MM.1S (cell line): ENCODE measurements around the gene SFMBT2.

Source experiments
- EZH2 ChIP-seq: fragments of 300-600 bp; sonication (generic); optimal IDR thresholded peaks from 2 replicates; pipeline ENCODE3; 2017; ENCODE audit warnings: low read depth, mild to moderate bottlenecking, antibody characterized with exemption, low read length, mixed read lengths
- EZH2phosphoT487 ChIP-seq: fragments of 300-600 bp; sonication (generic); IDR thresholded peaks from 2 replicates; pipeline ENCODE4 v1.6.1; 2018; ENCODE audit warnings: antibody characterized with exemption, low read length
- TF ChIP-seq, protein P1 (sequence below): fragments of 300-600 bp; sonication (generic); IDR thresholded peaks from 2 replicates; pipeline ENCODE4 v1.5.1; 2016; ENCODE audit warnings: antibody characterized with exemption, low read length, mixed read lengths

DNA sequence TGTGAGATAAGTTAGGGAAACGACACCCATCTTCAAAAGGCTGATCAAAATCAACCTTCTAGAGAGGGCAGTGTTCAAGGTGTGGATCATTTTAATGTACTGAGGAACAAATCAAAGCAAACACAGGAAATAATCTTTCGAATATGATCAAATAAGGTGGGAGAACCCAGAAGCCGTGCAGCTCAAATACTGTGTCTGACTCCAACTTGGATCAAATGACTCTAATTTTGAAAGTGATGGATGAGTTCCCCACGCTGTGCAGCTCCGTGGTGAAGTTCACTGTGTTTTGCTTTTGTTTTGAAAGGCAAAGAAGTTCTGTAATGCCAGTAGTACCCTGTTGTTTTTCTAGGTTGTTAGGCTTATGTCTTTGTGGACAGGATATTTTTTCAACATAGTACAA, 250.9 kb downstream of the SFMBT2 start:
- TF ChIP-seq, protein P1, sequence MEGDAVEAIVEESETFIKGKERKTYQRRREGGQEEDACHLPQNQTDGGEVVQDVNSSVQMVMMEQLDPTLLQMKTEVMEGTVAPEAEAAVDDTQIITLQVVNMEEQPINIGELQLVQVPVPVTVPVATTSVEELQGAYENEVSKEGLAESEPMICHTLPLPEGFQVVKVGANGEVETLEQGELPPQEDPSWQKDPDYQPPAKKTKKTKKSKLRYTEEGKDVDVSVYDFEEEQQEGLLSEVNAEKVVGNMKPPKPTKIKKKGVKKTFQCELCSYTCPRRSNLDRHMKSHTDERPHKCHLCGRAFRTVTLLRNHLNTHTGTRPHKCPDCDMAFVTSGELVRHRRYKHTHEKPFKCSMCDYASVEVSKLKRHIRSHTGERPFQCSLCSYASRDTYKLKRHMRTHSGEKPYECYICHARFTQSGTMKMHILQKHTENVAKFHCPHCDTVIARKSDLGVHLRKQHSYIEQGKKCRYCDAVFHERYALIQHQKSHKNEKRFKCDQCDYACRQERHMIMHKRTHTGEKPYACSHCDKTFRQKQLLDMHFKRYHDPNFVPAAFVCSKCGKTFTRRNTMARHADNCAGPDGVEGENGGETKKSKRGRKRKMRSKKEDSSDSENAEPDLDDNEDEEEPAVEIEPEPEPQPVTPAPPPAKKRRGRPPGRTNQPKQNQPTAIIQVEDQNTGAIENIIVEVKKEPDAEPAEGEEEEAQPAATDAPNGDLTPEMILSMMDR: no peak
- no peak for TF ChIP-seq EZH2
- no peak for TF ChIP-seq EZH2phosphoT487
